Measurements from ENCODE around the gene VWA5B1. TPM values are rescaled to one million over a fixed set of nuclear protein-coding genes. Genes with fewer than 3 reads are reported as not detected.

Gene VWA5B1
- total RNA-seq, 4 donors from 2014 or later = not detected

DNA sequence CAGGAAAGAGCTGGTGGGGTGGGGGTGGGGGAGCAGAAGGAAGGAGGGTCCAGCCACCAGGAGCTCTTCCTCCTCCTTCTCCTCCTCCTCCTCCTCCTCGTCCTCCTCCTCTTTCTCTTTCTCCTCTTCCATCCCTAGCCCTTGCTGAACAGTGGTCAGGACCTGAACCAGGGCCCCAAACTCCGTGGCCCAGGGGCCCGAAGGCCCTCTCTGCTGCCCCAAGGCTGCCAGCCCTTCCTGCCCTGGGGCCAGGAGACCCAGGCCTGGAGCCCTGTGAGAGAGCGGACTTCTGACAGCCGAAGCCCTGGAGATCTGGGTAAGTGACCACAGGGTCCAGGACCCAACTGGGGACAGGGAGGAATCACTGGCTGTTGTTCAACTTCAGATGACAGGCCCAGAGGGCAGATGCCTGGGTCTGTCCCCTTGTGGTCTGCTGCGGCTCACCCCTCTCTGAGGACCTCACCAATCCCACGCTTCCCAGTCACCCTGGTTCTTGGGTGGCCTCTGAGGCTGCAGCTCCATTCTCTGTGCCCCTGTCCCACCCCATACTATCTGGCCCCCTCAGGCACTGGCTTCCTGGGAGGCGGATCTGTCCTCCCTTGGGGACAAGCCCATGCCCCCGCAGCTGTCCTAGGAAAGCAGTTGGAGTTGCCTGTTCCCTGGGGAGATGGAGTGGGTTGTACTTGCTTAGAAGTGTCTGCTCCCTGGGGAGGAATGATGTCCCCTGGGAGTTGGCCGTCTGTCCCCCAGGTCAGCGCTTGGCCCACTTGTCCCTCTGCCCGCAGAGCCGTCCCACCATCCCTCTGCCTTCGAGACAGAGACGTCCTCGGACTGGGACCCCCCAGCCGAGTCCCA is 51.8 kb downstream of the VWA5B1 start:
- 61 to 68% methylated on average over 3 to 6 of the region's 17 CpGs for WGBS, 2 donors

DNA sequence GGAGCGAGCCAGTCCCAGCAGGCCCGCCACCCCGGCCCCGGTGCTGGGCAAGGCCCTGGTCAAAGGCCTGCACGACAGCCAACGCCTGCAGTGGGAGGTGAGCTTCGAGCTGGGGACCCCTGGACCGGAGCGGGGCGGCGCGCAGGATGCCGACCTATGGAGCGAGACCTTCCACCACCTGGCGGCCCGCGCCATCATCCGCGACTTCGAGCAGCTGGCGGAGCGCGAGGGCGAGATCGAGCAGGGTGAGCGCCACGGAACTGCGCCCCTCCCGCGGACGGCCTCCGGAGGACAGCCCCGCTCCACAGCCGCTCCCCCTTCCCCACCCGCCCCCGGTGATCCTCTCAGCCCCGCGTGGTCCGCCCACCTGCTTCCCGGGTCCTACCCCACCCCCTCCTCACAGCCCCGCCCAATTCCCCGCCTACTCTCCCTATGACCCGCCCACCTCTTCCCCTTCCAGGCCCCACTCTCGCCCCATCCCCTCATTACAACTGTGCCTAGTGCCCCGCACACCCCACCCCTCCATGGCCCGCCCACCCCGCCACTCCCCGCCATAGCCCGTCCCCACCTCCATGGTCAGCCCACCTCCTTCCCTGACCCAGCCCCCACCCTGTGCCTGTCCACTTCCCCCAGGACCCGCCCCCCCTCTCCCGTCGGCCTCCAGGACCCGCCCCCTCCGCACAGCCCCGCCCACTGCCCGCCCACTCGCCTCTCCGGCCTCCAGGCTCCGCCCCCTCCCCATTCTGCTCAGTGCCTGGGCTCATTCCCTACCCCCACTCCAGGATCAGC is 52.7 kb downstream of the VWA5B1 start:
- Histone ChIP-seq H3K27me3 (peaks cover 0 to 49% (median 0%) of the 10 kb centered on the region in 4 donors), H3K4me1 (peaks cover 0 to 14% (median 4%) of the 10 kb centered on the region in 3 donors), H3K9me3 (peaks cover 0 to 8% (median 0%) of the 10 kb centered on the region in 3 donors), H3K36me3 (no peaks in the 10 kb centered on the region), H3K27ac (no peak overlapping the region), H3K4me3 (peak overlapping the region in 3 of 4 donors; percentile 8 to 52 (median 26))
- no peak for TF ChIP-seq POLR2A (IDR thresholded peaks at IDR 0.05)
- TF ChIP-seq, protein P1, sequence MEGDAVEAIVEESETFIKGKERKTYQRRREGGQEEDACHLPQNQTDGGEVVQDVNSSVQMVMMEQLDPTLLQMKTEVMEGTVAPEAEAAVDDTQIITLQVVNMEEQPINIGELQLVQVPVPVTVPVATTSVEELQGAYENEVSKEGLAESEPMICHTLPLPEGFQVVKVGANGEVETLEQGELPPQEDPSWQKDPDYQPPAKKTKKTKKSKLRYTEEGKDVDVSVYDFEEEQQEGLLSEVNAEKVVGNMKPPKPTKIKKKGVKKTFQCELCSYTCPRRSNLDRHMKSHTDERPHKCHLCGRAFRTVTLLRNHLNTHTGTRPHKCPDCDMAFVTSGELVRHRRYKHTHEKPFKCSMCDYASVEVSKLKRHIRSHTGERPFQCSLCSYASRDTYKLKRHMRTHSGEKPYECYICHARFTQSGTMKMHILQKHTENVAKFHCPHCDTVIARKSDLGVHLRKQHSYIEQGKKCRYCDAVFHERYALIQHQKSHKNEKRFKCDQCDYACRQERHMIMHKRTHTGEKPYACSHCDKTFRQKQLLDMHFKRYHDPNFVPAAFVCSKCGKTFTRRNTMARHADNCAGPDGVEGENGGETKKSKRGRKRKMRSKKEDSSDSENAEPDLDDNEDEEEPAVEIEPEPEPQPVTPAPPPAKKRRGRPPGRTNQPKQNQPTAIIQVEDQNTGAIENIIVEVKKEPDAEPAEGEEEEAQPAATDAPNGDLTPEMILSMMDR (IDR thresholded peaks at IDR 0.05) = no peak
- DNase-seq = no peak
- intact Hi-C loops (cut with DNase I) = no loop called here
- WGBS, 2 donors = 0% methylated on average over 1 of the region's 59 CpGs; no CpG with 5 or more reads in 1 of the 2 donors

More for the DNA sequence above, 51.8 kb downstream of the VWA5B1 start:
- H3K9me3 ChIP-seq = peaks cover 0 to 8% (median 0%) of the 10 kb centered on the region in 3 donors
- H3K27me3 ChIP-seq = peaks cover 0 to 57% (median 0%) of the 10 kb centered on the region in 4 donors
- intact Hi-C loops (cut with DNase I) = no loop called here
- H3K4me1 ChIP-seq = peaks cover 0 to 14% (median 4%) of the 10 kb centered on the region in 3 donors
- H3K27ac ChIP-seq = no peak overlapping the region
- H3K4me3 ChIP-seq = peak overlapping the region in 1 of 4 donors; percentile 52
- TF ChIP-seq, protein P1 (IDR thresholded peaks at IDR 0.05) = no peak
- no peak for TF ChIP-seq POLR2A (IDR thresholded peaks at IDR 0.05)
- no peak for DNase-seq
- no peaks in the 10 kb centered on the region for H3K36me3 ChIP-seq

GRCh38 chr1:20343938-20344302 is 53.2 kb downstream of the VWA5B1 start:
- H3K4me3 ChIP-seq = peak overlapping the region in 2 of 4 donors; percentile 26 to 52
- no peak overlapping the region for H3K27ac ChIP-seq
- peaks cover 0 to 8% (median 0%) of the 10 kb centered on the region in 3 donors for H3K9me3 ChIP-seq
- intact Hi-C loops (cut with DNase I) = no loop called here
- no peak for TF ChIP-seq POLR2A (IDR thresholded peaks at IDR 0.05)
- TF ChIP-seq, protein P1 (IDR thresholded peaks at IDR 0.05) = no peak
- H3K4me1 ChIP-seq = peaks cover 0 to 14% (median 4%) of the 10 kb centered on the region in 3 donors
- WGBS, 2 donors = 14 to 31% methylated on average over 9 to 10 of the region's 10 CpGs
- H3K36me3 ChIP-seq = no peaks in the 10 kb centered on the region
- H3K27me3 ChIP-seq = peaks cover 0 to 47% (median 0%) of the 10 kb centered on the region in 4 donors
- no peak for DNase-seq

GRCh38 chr1:20344738-20345137 is 54.1 kb downstream of the VWA5B1 start:
- Histone ChIP-seq H3K4me3 (no peak overlapping the region), H3K27me3 (peaks cover 0 to 47% (median 0%) of the 10 kb centered on the region in 4 donors), H3K9me3 (peaks cover 0 to 8% (median 0%) of the 10 kb centered on the region in 3 donors), H3K36me3 (no peaks in the 10 kb centered on the region), H3K27ac (no peak overlapping the region), H3K4me1 (peaks cover 0 to 14% (median 4%) of the 10 kb centered on the region in 3 donors)
- intact Hi-C loops (cut with DNase I) = no loop called here
- TF ChIP-seq POLR2A (IDR thresholded peaks at IDR 0.05) = no peak
- TF ChIP-seq, protein P1 (IDR thresholded peaks at IDR 0.05) = no peak
- no peak for DNase-seq
- 45 to 48% methylated on average over 7 of the region's 7 CpGs for WGBS, 2 donors
